Right hindlimb (tissue), 1 donor: ENCODE results near the gene ARPC1A.
"Not testable (repeated sequence)": the region's sequence is repeated elsewhere in the genome, so short reads cannot be mapped to it uniquely, and the experiment has no call there.

Source experiments
- DNase-seq: peaks from one replicate; pipeline ENCODE4 v3.0.0-alpha.2; 2018

ARPC1A gene

GRCh38 chr7:99325592-99326407 is at the start of gene ARPC1A:
TSS of gene ARPC1A (plus strand) at chr7:99325898. CDS start at chr7:99333354, 7,456 bp downstream.
- DNase-seq: peak; percentile 95

- DNase-seq: no peak
Observed at GRCh38 chr7:99278180-99278579, 47.5 kb upstream of the ARPC1A start.

DNA sequence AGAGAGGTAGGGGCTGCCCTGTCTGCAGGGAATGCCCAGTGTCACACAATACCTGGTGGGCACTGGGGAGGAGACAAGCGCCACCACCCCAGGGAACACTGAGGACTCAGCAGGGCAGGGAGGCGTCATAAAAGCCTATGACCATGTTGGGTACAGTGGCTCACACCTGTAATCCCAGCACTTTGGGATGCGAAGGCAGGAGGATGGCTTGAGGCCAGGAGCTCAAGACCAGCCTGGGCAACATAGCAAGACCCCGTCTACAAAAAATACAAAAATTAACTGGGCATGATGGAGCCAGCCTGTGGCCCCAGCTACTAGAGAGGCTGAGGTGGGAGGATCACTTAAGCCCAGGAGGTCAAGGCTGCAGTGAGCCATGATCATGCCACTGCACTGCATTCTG is 41.5 kb upstream of the ARPC1A start:
- not testable (repeated sequence) for DNase-seq

DNA sequence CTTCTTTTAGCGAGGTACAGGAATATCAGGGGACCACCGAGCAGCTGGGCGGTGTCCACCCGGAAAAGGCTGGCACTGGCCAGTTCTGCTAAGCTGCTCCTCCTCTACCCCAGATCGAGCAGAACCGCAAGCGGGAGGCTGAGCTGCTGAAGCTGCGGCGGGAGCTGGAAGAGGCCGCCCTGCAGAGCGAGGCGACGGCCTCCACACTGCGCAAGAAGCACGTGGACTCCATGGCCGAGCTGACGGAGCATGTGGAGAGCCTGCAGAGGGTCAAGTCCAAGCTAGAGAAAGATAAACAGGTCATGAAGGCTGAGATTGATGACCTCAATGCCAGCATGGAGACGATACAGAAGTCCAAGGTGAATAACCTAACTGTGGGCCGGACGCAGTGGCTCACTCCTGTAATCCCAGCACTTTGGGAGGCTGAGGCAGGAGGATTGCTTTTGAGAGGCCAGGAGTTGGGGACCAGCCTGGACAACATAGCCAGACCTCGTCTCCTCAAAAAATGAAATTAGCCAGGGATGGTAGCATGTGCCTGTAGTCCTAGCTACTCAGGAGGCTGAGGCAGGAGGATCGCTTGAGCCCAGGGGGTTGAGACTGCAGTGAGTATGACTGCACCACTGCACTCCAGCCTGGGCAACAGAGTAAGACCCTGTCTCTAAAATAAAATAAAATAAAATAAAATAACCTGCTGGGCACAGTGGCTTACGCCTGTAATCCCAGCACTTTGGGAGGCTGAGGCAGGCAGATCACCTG is 37.7 kb upstream of the ARPC1A start:
- DNase-seq: no peak

- no peak for DNase-seq
Observed at GRCh38 chr7:99289185-99289584, 36.5 kb upstream of the ARPC1A start.

DNA sequence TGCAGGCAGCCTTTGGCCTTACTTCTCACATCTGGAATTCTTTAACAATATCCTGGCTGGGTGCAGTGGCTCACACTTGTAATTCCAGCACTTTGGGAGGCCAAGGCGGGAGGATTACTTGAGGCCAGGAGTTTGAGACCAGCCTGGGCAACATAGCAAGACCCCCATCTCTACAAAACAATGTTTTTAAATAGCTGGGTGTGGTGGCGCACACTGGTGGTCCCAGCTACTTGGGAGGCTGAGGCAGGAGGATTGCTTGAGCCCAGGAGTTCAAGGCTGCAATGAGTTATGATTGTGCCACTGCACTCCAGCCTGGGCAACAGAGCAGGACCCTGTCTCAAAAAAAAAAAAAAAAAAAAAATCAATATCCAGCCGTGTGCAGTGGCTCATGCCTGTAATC is 35.5 kb upstream of the ARPC1A start:
- not testable (repeated sequence) for DNase-seq

GRCh38 chr7:99290980-99291607 is 34.6 kb upstream of the ARPC1A start:
- no peak for DNase-seq

GRCh38 chr7:99292127-99292526 is 33.6 kb upstream of the ARPC1A start:
- DNase-seq: no peak

- DNase-seq: no peak
Observed at GRCh38 chr7:99293167-99293566, 32.5 kb upstream of the ARPC1A start.

DNA sequence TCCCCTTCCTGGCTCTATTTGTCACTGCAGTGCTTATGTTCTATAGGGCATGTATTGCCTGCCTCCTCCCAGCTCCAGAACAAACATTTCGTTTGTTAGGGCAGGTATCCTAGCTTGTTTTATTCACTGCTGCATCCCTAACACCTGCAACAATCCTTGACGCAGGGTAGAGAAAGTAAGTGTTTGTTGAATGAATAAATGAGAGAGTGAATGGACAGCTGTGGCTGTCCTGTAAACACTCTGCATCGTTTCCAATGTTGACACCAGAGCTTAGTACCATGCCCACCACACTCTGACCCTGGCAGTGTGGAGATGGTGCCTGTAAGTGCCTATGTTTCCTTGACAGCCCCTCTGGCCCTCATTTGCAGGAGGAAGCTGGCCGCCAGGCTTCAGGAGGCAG is 32.0 kb upstream of the ARPC1A start:
- DNase-seq: no peak

GRCh38 chr7:99296471-99296870 is 29.2 kb upstream of the ARPC1A start:
- DNase-seq: no peak

GRCh38 chr7:99301496-99301895 is 24.2 kb upstream of the ARPC1A start:
- DNase-seq: no peak

- DNase-seq: no peak
Observed at GRCh38 chr7:99305473-99306260, 20.0 kb upstream of the ARPC1A start.

DNA sequence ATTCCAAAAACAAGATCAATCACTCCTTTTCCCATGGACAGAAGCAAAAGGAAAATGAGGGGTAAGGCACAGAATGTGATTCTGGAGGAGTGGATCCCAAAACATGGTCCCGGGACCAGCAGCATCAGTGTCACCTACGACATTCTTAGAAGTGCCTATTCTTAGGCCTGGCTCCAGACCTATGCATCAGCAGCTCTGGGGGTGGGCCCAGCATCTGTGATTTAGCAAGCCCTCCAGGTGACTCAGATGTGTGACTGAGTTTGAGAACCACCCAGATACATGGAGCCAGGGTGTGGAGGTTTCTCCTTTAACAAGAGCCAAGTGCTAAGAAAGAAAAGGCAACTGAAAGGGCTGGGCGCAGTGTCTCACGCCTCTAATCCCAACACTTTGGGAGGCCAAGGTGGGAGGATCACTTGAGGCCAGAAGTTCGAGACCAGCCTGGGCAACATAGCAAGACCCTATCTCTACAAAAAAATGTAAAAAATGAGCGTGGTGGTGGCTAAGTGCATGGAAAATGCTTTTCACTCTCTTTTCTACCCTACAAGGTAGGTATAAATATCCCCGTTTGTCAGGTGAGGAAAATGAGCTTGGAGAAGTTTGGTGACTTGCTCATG is 17.1 kb upstream of the ARPC1A start:
- DNase-seq: no peak

DNA sequence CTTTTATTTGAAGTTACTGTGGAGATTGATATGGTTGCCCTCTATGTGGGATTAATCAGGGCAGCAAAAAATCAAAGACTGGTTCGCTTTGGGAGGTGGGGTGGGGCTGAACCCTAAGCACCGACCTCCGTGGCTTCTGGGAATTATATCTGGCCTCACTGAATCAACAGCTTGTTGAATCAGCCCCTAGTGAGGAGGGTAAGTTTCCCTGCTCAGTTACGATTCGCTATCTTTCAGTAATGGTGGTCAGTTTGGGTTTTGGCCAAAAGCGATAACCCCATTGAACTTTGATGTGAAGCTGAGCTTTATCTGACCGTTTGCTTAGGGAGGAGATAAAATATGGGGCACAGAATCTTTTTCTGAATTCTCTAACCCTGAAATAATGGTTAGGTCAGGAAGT is 16.6 kb upstream of the ARPC1A start:
- no peak for DNase-seq

GRCh38 chr7:99310004-99310403 is 15.7 kb upstream of the ARPC1A start:
- no peak for DNase-seq

DNA sequence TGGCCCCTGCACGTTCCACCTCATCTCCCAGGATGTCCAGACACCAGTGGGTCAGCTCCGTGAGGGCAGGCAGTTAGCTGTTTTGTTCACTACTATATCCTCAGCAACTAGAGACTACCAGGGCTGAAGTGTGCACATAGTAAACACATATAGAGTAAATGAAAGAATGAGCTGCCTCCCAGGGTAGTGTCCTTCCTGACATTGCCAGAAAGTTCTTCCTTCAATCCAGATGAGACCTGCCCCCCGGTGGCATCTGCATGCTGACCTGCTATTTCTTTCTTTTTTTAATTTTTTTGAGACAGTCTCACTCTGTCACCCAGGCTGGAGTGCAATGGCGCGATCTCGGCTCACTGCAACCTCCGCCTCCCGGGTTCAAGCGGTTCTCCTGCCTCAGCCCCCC is 14.0 kb upstream of the ARPC1A start:
- no peak for DNase-seq

DNA sequence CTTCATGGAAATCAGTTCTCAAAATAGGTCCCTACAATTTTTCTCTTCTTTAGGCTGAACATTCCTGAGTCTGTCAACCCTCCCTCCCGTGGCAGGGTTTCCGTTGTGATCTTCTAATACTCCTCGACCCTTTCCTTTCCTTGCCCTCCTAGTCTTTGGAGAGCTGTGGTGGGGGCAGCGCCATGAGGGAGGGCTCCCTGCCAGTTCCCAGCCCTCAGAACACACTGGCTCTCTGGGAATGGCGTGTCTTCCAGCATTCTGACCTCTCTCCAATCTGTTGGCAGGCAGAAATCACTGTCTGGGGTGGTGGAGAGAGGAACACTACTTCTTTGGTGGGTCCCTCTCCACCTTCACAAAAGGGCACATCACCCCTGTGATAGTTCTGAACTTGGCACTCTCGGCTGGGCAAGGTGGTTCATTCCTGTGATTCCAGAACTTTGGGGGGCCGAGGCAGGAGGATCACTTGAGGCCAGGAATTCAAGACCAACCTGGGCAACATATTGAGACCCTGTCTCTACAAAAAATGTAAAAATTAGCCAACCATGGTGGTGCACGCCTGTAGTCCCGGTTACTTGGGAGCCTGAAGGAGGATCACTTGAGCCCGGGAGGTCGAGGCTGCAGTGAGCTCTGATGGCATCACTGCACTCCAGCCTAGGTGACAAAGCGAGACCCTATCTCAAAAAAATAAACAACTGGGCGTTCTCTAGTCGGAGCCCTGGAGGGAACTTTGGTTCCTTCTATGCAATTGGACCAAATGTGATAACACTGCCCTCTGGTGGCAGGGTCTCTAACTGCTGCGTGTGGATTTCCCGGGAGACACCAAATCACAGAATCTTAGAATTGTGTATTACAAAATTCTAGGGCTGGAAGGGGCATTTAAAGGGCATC is 13.1 kb upstream of the ARPC1A start:
- DNase-seq: peak; percentile 31

DNA sequence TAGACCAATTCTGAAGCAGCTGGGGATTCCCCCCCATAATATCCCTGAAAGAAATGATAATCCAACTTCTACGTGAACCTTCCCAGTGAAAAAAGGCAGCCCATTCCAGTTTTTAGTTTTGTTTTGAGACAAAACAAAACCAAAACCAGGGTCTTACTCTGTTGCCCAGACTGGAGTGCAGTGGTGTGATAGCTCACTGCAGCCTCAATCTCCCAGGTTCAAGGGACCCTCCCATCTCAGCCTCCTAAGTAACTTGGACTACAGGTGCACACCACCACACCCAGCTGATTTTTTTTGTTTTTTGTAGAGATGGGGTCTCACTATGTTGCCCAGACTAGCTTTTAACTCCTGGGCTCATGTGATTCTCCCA is 12.5 kb upstream of the ARPC1A start:
- no peak for DNase-seq

GRCh38 chr7:99314504-99314903 is 11.2 kb upstream of the ARPC1A start:
- DNase-seq: no peak

DNA sequence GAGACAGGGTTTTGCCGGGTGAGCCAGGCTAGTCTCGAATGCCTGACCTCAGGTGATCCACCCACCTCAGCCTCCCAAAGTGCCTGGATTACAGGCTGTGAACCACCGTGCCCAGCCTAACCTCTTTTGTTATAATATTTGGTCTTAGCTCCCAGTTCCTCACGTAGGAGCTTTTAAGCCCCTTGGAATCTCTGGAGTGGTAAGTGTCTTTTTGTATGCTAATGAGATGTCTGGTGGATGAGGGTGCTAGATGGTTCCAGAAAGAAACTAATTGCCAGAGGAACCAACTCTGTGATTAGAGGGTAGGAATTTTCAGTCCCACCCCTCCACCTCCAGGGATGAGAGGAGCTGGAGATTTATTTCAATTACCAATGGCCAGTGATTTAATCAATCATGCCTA is 5.3 kb upstream of the ARPC1A start:
- no peak for DNase-seq
